Neuronal stem cell (in vitro differentiated cells): ENCODE data around the gene KPNA5.
"Not testable (repeated sequence)": the region's sequence is repeated elsewhere in the genome, so short reads cannot be mapped to it uniquely, and the experiment has no call there.

Experiments
- DNase-seq: peaks from one replicate; pipeline ENCODE4 v3.0.0-alpha.2; 2013; ENCODE audit warnings: low spot score
- H2AFZ ChIP-seq: one replicate; pipeline ENCODE4 v1.6.1; 2013; ENCODE audit warnings: mild to moderate bottlenecking, low read length, inconsistent platforms
- H2AK5ac ChIP-seq: 2 replicates; pipeline ENCODE4 v1.6.1; 2013; ENCODE audit warnings: low read depth, mild to moderate bottlenecking, inconsistent platforms, low read length, moderate library complexity, mixed read lengths
- H2BK120ac ChIP-seq: 2 replicates; pipeline ENCODE4 v1.6.1; 2013; ENCODE audit warnings: low read depth, mild to moderate bottlenecking, inconsistent platforms, low read length, moderate library complexity, mixed read lengths
- H2BK12ac ChIP-seq: one replicate; pipeline ENCODE4 v1.6.1; 2013; ENCODE audit warnings: low read length, inconsistent platforms
- H2BK15ac ChIP-seq: 2 replicates; pipeline ENCODE4 v1.6.1; 2013; ENCODE audit warnings: mild to moderate bottlenecking, low read length, inconsistent platforms, mixed read lengths
- H2BK5ac ChIP-seq: one replicate; pipeline ENCODE4 v1.6.1; 2013; ENCODE audit warnings: inconsistent platforms, mild to moderate bottlenecking, low read length, moderate library complexity
- H3K14ac ChIP-seq: one replicate; pipeline ENCODE4 v1.6.1; 2013; ENCODE audit warnings: low read length, inconsistent platforms
- H3K18ac ChIP-seq: 2 replicates; pipeline ENCODE4 v1.6.1; 2013; ENCODE audit warnings: low read length, inconsistent platforms
- H3K23ac ChIP-seq: 2 replicates; pipeline ENCODE4 v1.6.1; 2013; ENCODE audit warnings: low read depth, mild to moderate bottlenecking, mixed read lengths, low read length, inconsistent platforms; ENCODE audit not compliant: poor library complexity
- H3K27ac ChIP-seq: replicated peaks from 3 replicates; pipeline ENCODE4 v1.5.1; 2013; ENCODE audit warnings: low read length, inconsistent platforms
- H3K27me3 ChIP-seq, 3 experiments: 2 replicates each; pipeline ENCODE4 v1.6.1; 2013; ENCODE audit warnings: low read length in 3 of 3, mild to moderate bottlenecking in 2 of 3, inconsistent platforms in 1 of 3, low read depth in 1 of 3, mixed read lengths in 1 of 3, moderate library complexity in 1 of 3; ENCODE audit not compliant: control insufficient read depth in 3 of 3, insufficient read depth in 3 of 3
- H3K36me3 ChIP-seq, 2 donors: replicated peaks in 1 of 2; 2 replicates each; pipeline ENCODE4 v1.6.1; 2013; ENCODE audit warnings: low read length in 2 of 2; ENCODE audit not compliant: control insufficient read depth in 2 of 2, insufficient read depth in 2 of 2
- H3K4ac ChIP-seq: 2 replicates; pipeline ENCODE4 v1.6.1; 2013; ENCODE audit warnings: inconsistent platforms, mild to moderate bottlenecking, low read length, moderate library complexity
- H3K4me1 ChIP-seq, 2 donors: 1 replicate in 1 of 2; 2 replicates in 1 of 2; pipeline ENCODE4 v1.6.1; 2013; ENCODE audit warnings: low read length in 2 of 2, low read depth in 1 of 2; ENCODE audit not compliant: control insufficient read depth in 2 of 2, insufficient read depth in 1 of 2
- H3K4me2 ChIP-seq: one replicate; pipeline ENCODE4 v1.6.1; 2013; ENCODE audit warnings: mild to moderate bottlenecking, low read length, inconsistent platforms; ENCODE audit not compliant: insufficient read depth, poor library complexity, severe bottlenecking
- H3K4me3 ChIP-seq, 2 donors: 2 replicates each; pipeline ENCODE4 v1.5.1; 2013; ENCODE audit warnings: low read length in 2 of 2, mild to moderate bottlenecking in 2 of 2, inconsistent platforms in 1 of 2, moderate library complexity in 1 of 2
- H3K79me1 ChIP-seq: one replicate; pipeline ENCODE4 v1.6.1; 2013; ENCODE audit warnings: low read depth, mild to moderate bottlenecking, inconsistent platforms, low read length, moderate library complexity
- H3K9ac ChIP-seq: one replicate; pipeline ENCODE4 v1.6.1; 2013; ENCODE audit warnings: mild to moderate bottlenecking, low read depth, low read length, inconsistent platforms; ENCODE audit not compliant: poor library complexity
- H3K9me3 ChIP-seq, 2 donors: replicated peaks in 1 of 2; 2 replicates each; pipeline versions ENCODE3 to v1.6.1; 2013; ENCODE audit warnings: low read length in 2 of 2, mild to moderate bottlenecking in 2 of 2, inconsistent platforms in 1 of 2, low read depth in 1 of 2, mixed read lengths in 1 of 2, moderate library complexity in 1 of 2; ENCODE audit not compliant: control insufficient read depth in 2 of 2, insufficient read depth in 1 of 2
- H4K8ac ChIP-seq: one replicate; pipeline ENCODE4 v1.6.1; 2013; ENCODE audit warnings: low read depth, mild to moderate bottlenecking, inconsistent platforms, low read length, moderate library complexity
- H4K91ac ChIP-seq: one replicate; pipeline ENCODE4 v1.6.1; 2013; ENCODE audit warnings: low read length, low read depth, mild to moderate bottlenecking, inconsistent platforms; ENCODE audit not compliant: poor library complexity
- WGBS, 2 donors: extraction: QIAGEN DNeasy Blood & Tissue Kit; methylation state at CpG; one replicate each; pipeline ENCODE4 v1.1.7; 2013; ENCODE audit warnings: missing lambda C conversion rate in 2 of 2, mixed read lengths in 1 of 2; ENCODE audit not compliant: insufficient read length in 2 of 2, insufficient replicate concordance in 1 of 2; ENCODE audit errors: extremely low coverage in 2 of 2; 5-methylcytosine and 5-hydroxymethylcytosine counted together

Gene KPNA5

GRCh38 chr6:116685437-116685993 lies 4.5 kb downstream of the KPNA5 start:
- WGBS, 2 donors = no CpG with 5 or more reads among the region's 2 CpGs

GRCh38 chr6:116686475-116687101 lies 5.6 kb downstream of the KPNA5 start:
- H2BK120ac ChIP-seq, H2AK5ac ChIP-seq, H3K4me3 ChIP-seq, DNase-seq, H2AFZ ChIP-seq, H4K8ac ChIP-seq, H3K79me1 ChIP-seq, H3K27me3 ChIP-seq, H3K14ac ChIP-seq, H2BK12ac ChIP-seq, H4K91ac ChIP-seq, H3K4me2 ChIP-seq, H2BK15ac ChIP-seq, H3K9me3 ChIP-seq, H3K18ac ChIP-seq, H3K9ac ChIP-seq, H3K27ac ChIP-seq, H2BK5ac ChIP-seq, H3K4ac ChIP-seq, H3K4me1 ChIP-seq, H3K23ac ChIP-seq: not testable (repeated sequence)
- WGBS, 2 donors = no CpG with 5 or more reads among the region's 2 CpGs
- peaks cover 0 to 42% of the 10 kb centered on the region in 2 donors for H3K36me3 ChIP-seq

More at GRCh38 chr6:116685437-116685993, 4.5 kb downstream of the KPNA5 start:
- DNase-seq = no peak
- Histone ChIP-seq H2AK5ac (no peak overlapping the region), H2BK15ac (no peak overlapping the region), H2AFZ (no peak overlapping the region), H3K4ac (no peak overlapping the region), H4K8ac (no peak overlapping the region), H2BK5ac (no peak overlapping the region), H4K91ac (no peak overlapping the region), H3K23ac (no peak overlapping the region), H3K9ac (no peak overlapping the region), H3K14ac (no peak overlapping the region), H2BK12ac (no peak overlapping the region), H3K18ac (no peak overlapping the region), H3K4me1 (no peaks in the 10 kb centered on the region), H3K4me3 (no peak overlapping the region), H3K27ac (no peak overlapping the region), H3K79me1 (peaks cover 2% of the 10 kb centered on the region), H3K36me3 (peaks cover 0 to 31% of the 10 kb centered on the region in 2 donors), H3K27me3 (no peaks in the 10 kb centered on the region), H3K9me3 (peaks cover 0 to 6% of the 10 kb centered on the region in 2 donors), H2BK120ac (no peak overlapping the region), H3K4me2 (no peak overlapping the region)

DNA sequence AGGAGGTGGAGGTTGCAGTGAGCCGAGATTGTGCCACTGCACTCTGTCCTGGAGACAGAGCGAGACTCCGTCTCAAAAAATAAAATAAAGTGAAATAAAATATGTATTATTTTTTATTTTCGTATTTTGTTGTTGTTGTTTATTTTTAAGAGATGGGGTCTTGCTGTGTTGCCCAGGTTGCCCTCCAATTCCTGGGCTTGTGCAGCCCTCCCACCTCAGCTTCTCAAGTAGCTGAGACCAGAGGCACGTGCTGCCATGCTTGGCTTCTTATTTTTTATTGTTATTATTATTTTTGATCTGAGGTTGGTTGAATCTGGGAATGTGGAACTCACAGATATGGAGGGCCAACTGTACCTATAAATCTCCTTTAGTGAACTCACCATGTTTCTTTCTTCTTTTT lies 10.1 kb downstream of the KPNA5 start:
- no peak overlapping the region for H2BK120ac ChIP-seq
- H2AK5ac ChIP-seq = no peak overlapping the region
- no peak overlapping the region for H3K27ac ChIP-seq
- no peak overlapping the region for H3K18ac ChIP-seq
- H2BK5ac ChIP-seq = no peak overlapping the region
- H3K36me3 ChIP-seq = peaks cover 2 to 51% of the 10 kb centered on the region in 2 donors
- no peak overlapping the region for H3K23ac ChIP-seq
- H2BK15ac ChIP-seq = no peak overlapping the region
- no peak overlapping the region for H4K91ac ChIP-seq
- H3K4me1 ChIP-seq = no peaks in the 10 kb centered on the region
- H4K8ac ChIP-seq = no peak overlapping the region
- H3K79me1 ChIP-seq = no peaks in the 10 kb centered on the region
- H3K27me3 ChIP-seq = no peaks in the 10 kb centered on the region
- H3K4me3 ChIP-seq = no peak overlapping the region
- no peak for DNase-seq
- H3K4me2 ChIP-seq = no peak overlapping the region
- H2BK12ac ChIP-seq = no peak overlapping the region
- no peak overlapping the region for H2AFZ ChIP-seq
- H3K4ac ChIP-seq = no peak overlapping the region
- H3K9ac ChIP-seq = no peak overlapping the region
- WGBS, 2 donors = 100% methylated on average over 1 of the region's 5 CpGs; no CpG with 5 or more reads in 1 of the 2 donors
- H3K9me3 ChIP-seq = peaks cover 0 to 7% of the 10 kb centered on the region in 2 donors
- no peak overlapping the region for H3K14ac ChIP-seq

DNA sequence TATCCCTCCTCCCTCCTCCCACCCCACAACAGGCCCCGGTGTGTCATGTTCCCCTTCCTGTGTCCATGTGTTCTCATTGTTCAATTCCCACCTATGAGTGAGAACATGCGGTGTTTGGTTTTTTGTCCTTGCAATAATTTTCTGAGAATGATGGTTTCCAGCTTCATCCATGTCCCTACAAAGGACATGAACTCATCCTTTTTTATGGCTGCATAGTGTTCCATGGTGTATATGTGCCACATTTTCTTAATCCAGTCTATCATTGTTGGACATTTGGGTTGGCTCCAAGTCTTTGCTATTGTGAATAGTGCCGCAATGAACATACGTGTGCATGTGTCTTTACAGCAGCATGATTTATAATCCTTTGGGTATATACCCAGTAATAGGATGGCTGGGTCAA lies 11.9 kb downstream of the KPNA5 start:
- not testable (repeated sequence) for H3K4me2 ChIP-seq, H3K23ac ChIP-seq, H3K27me3 ChIP-seq, DNase-seq, H3K4me3 ChIP-seq, H3K4ac ChIP-seq, H4K91ac ChIP-seq, H3K9ac ChIP-seq, H2BK12ac ChIP-seq, H2BK5ac ChIP-seq, H2AK5ac ChIP-seq, H2BK120ac ChIP-seq, H3K4me1 ChIP-seq, H3K18ac ChIP-seq, H2AFZ ChIP-seq, H2BK15ac ChIP-seq, H3K14ac ChIP-seq, H3K27ac ChIP-seq, H3K79me1 ChIP-seq, H3K9me3 ChIP-seq, H4K8ac ChIP-seq
- no CpG with 5 or more reads among the region's 4 CpGs for WGBS, 2 donors
- H3K36me3 ChIP-seq = peaks cover 2 to 54% of the 10 kb centered on the region in 2 donors
